Germinal center (tissue), 1 donor: ENCODE data around the gene KNSTRN.
A peak's percentile ranks its signal among the peaks of the same experiment; 100 is the strongest.

Source experiments
- DNase-seq: peaks from one replicate; pipeline ENCODE4 v3.0.0; 2012; ENCODE audit warnings: mixed read lengths, low spot score

Gene KNSTRN

DNA sequence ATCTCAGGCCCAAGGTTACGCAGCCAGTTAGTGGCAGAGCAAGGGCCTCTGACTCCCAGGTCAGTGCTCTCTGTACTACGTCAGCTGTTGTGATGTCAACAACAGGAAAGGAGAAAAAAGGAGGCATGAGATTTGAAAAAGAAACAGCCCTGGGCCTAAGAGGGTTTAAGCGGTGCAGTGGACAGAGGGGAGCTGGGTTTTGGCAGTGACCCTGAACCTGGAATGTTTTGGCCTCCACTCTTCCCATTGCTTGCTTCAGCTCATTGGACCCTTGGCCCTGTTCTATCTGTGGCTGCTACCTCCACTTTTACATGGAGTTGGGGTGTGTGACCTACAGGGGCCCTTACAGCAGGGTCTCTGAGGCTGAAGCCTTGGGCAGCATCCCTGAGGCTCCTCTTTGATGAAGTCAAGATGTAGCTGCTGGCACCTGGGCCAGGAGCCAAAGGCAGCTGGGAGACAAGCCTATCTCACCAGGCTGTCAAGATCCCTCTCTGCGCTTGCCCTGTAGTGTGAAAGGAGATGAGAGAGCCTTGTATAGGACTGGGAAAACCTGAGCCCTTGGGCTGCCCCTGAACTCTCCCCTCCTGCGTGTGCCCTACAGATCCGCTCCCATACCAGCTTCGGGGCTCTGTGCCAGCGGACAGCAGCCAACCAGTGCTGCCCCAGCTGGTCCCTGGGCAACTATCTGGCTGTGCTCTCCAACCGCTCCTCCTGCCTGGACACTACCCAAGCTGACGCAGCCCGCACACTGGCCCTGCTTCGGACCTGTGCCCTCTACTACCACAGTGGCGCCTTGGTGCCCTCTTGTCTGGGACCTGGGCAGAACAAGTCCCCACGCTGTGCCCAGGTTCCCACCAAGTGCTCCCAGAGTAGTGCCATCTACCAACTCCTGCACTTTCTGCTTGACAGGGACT lies 15.8 kb upstream of the KNSTRN start:
- no peak for DNase-seq

DNA sequence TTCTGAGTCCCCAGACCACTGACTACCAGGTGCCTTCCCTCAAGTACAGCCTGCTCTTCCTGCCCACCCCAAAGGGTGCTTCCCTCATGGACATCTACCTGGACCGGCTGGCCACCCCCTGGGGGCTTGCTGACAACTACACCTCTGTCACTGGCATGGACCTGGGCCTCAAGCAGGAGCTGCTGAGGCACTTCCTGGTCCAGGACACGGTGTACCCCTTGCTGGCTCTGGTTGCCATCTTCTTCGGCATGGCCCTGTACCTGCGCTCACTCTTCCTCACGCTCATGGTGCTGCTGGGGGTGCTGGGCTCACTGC lies 15.2 kb upstream of the KNSTRN start:
- DNase-seq: no peak

DNA sequence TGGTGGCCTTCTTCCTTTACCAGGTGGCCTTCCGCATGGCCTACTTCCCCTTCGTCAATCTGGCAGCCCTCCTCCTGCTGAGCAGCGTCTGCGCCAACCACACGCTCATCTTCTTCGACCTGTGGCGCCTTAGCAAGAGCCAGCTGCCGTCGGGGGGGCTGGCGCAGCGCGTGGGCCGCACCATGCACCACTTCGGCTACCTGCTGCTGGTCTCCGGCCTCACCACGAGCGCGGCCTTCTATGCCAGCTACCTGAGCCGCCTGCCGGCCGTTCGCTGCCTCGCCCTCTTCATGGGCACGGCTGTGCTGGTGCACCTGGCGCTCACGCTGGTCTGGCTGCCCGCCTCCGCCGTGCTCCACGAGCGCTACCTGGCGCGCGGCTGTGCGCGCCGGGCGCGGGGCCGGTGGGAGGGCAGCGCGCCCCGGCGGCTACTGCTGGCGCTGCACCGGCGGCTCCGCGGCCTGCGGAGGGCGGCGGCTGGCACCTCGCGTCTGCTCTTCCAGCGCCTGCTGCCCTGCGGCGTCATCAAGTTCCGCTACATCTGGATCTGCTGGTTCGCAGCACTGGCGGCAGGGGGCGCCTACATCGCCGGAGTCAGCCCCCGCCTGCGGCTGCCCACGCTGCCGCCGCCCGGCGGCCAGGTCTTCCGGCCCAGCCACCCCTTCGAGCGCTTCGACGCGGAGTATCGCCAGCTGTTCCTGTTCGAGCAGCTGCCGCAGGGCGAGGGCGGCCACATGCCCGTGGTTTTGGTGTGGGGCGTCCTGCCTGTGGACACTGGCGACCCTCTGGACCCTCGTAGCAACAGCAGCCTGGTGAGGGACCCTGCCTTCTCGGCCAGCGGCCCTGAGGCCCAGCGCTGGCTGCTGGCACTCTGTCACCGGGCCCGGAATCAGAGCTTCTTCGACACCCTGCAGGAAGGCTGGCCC lies 14.6 kb upstream of the KNSTRN start:
- peak; percentile 90 for DNase-seq

DNA sequence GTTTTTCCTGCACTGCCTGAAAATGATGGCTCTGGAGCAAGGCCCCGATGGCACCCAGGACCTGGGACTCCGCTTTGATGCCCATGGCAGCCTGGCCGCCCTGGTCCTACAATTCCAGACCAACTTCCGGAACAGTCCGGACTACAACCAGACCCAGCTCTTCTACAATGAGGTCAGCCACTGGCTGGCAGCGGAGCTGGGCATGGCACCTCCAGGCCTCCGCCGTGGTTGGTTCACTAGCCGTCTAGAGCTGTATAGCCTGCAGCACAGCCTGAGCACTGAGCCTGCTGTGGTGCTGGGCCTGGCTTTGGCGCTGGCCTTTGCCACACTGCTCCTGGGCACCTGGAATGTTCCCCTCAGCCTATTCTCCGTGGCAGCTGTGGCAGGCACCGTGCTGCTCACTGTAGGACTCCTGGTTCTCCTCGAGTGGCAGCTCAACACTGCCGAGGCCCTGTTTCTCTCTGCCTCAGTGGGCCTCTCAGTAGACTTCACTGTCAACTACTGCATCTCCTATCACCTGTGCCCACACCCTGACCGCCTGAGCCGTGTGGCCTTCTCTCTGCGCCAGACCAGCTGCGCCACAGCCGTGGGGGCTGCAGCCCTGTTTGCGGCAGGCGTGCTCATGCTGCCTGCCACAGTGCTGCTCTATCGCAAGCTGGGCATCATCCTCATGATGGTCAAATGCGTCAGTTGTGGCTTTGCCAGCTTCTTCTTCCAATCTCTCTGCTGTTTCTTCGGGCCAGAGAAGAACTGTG lies 13.6 kb upstream of the KNSTRN start:
- DNase-seq: no peak

DNA sequence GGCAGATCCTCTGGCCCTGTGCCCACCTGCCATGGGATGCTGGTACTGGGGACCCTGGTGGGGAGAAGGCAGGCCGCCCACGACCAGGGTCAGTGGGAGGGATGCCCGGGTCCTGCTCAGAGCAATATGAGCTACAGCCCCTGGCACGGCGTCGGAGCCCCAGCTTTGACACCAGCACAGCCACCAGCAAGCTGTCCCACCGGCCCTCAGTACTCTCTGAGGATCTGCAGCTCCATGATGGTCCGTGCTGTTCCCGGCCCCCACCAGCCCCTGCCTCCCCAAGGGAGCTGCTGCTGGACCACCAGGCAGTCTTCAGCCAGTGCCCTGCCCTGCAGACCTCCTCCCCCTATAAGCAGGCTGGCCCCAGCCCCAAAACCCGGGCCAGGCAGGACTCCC lies 13.0 kb upstream of the KNSTRN start:
- DNase-seq: no peak

DNA sequence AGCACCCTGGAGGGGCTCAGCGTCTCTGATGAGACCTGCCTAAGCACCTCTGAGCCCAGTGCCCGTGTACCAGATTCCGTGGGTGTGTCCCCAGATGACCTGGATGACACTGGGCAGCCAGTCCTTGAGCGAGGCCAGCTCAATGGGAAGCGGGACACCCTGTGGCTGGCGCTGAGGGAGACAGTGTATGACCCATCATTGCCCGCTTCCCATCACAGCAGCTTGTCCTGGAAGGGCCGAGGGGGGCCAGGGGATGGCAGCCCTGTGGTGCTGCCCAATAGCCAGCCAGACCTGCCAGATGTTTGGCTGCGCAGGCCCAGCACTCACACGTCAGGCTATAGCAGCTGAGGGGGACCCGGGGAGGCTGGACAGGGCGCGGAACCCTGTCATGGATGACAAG lies 12.6 kb upstream of the KNSTRN start:
- DNase-seq: no peak

DNA sequence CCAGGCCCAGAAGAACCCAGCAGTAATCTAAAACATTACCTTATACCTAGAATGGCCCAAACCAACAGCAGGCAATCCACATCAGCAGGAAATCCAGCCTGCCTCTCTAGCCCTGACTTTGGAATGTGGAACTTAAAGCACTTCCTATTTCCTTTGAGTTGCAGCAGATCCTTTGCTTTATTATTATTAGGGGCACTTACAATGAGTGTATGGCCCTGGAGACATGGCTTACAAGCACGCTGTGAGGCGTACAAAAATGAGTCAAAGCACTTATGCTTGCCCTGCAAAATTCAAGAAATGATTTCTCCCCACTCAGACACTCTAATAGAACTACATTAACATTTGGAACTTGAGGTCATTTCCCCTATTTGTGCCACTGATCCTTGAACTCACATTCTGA lies 9.5 kb upstream of the KNSTRN start:
- DNase-seq: no peak

DNA sequence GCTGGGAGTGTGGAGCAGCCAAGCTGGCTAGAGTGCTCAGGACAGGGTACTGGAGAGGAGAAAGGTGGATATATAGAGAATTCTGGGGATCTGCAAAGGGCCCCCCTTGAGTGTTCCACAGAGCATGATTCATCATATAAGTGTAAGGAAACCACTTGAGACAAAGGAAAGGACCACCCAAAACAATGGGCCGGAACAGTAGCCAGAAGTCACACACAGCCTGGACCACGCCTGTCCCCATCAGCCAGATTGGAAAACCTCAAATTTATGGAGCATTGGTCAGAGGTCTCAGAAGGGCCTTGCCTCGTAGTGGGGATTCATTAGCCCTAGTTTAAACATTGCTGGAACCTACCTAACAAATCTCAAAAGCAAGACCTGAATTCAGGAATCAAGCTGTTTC lies 4.9 kb upstream of the KNSTRN start:
- DNase-seq: no peak

DNA sequence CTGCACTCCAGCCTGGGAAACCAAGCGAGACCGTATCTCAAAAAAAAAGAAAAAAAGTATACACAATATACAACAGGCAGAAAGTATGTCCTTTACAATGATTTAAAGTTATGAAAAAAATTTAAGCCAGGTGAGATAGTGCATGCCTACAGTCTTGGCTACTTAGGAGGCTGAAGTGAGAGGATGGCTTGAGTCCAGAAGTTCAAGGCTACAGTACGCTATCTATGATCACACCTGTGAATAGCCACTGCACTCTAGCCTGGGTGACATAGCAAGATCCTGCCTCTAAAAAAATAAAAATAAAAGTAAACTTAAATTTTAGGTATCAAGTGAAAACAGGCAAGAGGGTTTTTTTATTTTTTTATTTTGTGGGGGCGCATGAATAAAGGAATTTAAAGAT lies 3.1 kb upstream of the KNSTRN start:
- DNase-seq: no peak

DNA sequence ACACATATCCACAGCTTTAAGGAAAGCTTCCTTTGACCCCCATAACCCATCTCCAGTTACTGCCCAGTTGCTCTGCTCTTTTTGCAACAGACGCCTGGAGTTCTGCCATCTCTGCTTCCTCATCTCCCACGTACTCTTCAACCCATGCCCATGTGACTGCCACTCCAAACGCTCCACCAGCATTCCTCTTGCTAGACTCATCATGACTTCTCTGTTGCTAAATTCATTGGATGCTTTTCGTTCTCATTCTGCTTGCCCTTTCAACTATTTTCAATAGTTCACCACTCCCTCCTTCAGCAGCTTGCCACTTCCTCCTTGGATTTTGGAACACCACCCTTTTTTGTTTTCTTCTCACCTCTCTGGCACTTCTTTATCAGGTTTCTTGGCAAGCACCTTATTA lies 2.7 kb upstream of the KNSTRN start:
- DNase-seq: no peak

DNA sequence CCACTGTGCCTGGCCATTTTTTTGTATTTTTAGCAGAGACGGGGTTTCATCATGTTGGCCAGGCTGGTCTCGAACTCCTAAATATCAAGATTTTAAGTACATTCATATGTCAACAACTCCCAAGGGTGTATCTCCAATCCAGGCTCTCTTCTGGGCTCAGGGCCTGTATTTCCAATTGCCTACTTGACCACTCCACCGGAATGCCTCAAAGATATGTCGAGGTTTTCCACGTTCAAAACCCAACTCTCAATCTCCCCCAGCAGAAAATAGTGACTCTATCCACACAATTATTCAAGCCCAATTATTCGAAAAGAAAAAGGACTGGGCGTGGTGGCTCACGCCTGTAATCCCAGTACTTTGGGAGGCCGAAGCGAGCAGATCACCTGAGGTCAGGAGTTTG lies 1.9 kb upstream of the KNSTRN start:
- no peak for DNase-seq

DNA sequence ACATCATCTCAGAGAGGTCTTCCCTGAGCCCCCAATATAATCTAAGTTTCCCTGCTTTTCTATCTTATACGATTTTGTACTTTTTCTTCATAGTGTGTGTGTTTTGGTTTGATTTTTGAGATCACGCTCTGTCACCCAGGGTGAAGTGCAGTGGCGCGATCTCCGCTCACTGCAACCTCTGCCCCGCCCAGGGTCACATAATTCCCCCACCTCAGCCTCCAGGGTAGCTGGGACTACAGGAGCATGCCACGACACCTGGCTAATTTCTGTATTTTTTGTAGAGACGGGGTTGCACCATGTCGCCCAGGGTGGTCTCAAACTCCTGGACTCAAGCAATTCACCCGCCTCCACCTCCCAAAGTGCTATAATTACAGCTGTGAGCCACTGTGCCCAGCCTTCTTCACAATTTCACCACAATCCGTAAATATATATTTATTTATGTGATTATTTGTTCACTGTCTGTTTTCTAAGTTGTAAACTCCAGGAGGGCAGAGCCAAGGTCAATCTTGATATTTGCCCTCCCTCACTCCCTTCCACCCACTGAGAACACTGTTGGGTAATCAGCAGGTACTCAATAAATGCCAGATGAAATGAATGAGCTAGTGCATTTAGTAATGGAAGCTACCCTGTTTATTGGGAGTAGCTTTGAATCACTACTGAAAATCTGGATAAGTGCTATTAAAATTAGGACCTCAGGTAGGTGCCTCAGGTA lies 547 bp upstream of the KNSTRN start:
- DNase-seq: no peak

DNA sequence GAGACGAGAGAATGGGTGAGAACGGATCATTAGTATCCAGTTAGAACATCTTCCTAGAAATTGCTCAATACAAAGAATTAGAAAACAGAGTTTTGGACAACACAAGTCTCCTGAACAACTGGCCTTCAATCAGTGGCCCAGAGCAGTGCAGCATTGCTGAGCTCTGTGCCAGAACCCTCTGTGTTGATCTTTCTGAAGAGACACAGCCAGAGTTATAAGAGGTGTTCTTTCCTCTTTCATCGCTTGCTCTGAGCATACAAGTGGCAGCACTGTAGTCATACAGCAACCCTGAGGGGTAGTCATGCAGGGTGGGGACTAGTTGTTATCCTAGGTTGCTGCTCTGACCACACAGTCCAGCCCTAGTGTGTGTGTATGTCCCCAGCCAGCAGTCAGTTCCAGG lies 4.0 kb downstream of the KNSTRN start:
- no peak for DNase-seq

DNA sequence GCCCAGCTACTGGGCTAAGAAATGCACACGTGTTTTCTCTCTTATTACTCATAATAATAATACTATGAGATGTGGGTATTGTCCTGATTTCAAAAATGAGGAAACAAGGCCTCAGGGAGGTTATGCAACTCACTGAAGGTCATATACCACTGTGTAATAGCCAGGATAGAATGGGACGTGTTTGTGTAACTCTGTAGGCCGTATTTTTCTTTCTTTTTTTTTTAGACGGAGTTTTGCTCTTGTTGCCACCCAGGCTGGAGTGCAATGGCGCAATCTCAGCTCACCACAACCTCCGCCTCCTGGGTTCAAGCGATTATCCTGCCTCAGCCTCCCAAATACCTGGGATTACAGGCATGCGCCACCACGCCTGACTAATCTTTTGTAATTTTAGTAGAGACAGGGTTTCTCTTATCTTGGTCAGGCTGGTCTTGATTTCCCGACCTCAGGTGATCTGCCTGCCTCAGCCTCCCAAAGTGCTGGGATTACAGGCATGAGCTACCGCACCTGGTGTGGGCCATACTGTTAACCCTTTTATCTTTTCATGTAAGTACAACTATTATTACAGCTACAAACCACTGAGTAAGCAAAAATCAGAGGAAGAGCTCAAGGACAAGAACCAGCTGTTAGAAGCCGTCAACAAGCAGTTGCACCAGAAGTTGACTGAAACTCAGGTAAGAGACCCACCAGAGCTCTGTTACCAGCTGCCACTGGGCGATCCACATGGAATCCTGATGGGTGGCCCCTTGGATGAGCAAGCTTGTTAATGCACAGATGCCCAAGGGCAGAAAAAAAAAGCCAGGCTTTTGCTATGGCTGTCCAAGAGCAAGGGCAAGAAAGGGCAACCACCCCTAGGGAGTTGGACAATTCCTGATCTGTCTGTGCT lies 6.7 kb downstream of the KNSTRN start:
- DNase-seq: no peak

DNA sequence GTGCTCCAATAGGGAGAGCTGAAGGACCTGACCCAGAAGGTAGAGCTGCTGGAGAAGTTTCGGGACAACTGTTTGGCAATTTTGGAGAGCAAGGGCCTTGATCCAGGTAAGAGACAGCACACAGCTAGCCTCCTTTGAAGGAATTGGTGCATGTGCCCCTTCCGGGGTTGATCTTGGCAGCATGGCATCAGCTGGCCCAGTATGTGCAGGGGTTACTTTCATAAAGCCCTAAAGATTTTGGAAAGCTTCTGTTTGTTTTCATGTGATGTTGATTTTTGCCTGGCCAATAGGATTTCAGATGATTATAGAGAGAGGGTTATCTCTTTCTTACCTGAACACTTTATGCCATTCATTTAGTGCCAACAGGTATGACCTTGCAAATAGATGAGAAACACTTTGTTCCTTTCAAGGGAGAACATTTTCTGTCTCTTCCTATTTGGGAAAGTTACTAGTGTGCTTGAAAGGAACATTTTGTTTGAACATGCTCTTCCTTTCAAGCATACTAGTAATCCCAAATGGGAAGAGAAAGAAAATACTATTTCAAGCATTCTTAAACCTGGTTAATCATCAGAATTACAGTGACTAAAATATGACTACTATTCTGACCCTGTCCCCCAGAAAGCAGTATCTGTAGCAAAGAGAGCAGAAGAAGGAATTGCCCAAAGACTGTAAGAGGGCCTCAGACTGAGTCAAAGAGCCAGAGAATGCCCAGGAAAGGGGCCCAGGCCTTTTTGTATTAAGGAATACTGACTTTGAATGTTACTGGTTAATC lies 7.5 kb downstream of the KNSTRN start:
- DNase-seq: no peak

DNA sequence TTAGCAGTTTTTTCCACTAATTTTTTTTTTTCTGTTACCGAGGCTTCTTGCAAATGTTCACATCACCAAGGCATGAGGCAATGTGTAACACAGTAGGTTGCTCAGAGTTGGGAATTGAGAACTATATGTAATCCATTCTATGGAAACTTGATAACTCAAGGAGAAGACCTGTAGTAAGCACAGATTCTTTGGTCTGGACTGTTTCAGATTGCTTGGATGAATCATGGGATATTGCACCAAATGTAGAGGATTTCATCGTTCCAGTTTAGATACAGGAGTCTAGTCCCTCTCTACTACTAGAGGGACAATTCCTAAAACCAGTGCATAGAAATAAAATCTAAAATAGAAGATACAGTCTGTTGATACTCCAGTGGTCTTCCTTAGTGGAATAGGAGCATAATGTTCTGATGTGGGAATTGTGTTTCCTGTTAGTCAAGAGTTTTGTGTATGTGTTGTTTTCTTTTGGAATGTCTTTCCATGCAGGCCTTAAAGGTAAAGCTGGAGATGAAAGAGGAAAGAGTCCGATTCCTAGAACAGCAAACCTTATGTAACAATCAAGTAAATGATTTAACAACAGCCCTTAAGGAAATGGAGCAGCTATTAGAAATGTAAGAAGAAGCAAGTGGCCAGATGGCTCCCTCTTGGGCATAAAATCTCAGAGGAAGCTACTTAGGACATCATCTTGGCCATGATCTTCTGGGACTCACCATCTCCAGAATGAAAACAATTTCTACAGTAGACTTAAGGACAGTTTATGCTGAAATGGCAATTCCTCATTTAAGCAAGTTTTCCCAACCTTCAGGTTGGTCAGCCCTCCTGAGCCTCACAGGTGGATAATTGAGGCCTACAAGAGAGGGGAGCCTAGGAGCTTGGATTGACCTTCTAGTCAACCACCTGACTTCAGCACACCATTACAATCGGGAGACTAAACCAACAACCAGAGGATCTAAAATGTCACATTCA lies 10.7 kb downstream of the KNSTRN start:
- no peak for DNase-seq

DNA sequence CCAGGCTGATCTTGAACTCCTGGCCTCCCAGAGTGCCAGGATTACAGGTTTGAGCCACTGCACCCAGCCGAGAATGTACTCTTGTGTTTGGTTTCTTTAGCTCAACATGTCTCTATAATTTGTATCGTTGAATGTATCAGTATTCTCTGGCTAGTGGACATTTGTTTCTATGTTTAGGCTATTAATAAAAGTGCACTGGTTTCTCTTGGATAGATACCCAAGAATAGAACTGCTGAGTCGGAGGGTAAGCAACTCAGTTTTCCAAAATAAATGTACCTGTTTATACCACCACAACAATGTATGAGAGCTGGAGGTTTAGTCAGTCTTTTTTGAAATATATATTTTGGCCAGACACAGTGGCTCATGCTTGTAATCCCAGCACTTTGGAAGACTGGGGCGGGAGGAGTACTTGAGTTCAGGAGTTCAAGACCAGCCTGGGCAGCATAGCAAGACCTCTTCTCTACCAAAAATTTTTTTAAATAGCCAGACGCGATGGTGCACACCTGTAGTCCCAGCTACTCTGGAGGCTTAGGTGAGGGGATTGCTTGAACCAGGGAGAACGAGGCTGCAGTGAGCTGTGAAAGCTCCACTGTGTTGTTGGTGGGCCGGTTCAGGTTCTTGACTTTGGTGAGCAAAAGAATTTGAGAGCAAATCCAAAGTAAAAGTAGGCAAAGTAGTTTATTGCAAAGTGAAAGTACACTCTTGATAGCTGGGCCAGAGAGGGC lies 15.3 kb downstream of the KNSTRN start:
- no peak for DNase-seq

DNA sequence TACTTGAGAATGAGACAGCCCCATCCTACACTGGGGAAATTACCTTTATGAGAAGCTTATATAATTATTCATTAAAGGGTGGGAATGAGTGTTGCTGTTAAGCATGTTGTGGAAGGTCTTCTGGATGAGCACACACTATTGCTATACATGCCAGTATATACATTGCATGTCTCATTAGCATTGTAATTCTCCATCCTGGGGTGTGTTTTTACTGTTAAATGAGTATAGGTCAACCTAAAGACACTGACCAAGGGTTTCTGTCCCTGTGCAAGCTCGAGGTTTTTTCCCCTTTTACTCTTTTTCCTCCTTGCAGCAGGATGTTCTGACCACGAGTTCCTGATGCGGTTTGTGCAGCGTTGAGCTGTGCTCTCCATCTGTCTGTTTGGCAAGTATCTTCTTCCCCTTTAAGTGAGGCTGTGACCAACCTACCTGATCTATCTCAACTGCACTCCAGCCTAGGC lies 15.9 kb downstream of the KNSTRN start:
- no peak for DNase-seq
